Measurements from ENCODE around the gene PPP1R2. TPM values are rescaled to one million over a fixed set of nuclear protein-coding genes. Genes with fewer than 3 reads are reported as not detected.
"Not testable (repeated sequence)": the region's sequence is repeated elsewhere in the genome, so short reads cannot be mapped to it uniquely, and the experiment has no call there.

Gene PPP1R2
- 53.6 TPM for total RNA-seq
- long read RNA-seq, transcript PPP1R2-206 (6 exons, 3,450 nt), result major isoform, 154 of 171 reads
- long read RNA-seq, partial matches to known transcripts, result 1 of 171 reads
- long read RNA-seq, other reads (novel, unspliced or antisense), result 15 of 171 reads

GRCh38 chr3:195542698-195543499, at the start of gene PPP1R2:
Gene PPP1R2, minus strand, starts transcription at chr3:195543325. Its CDS starts 300 bp downstream, at chr3:195543025.
- intact Hi-C loops (cut with DNase I), result no loop called here
- peak; percentile 96 for DNase-seq (ENCODE audit: low spot score)

GRCh38 chr3:195591852-195592251, 48.7 kb upstream of the PPP1R2 start:
- intact Hi-C loops (cut with DNase I), result no loop called here
- DNase-seq (ENCODE audit: low spot score), result no peak

GRCh38 chr3:195591220-195591619, 48.1 kb upstream of the PPP1R2 start:
- DNase-seq (ENCODE audit: low spot score), result no peak
- intact Hi-C loops (cut with DNase I), result no loop called here

- DNase-seq (ENCODE audit: low spot score); intact Hi-C loops (cut with DNase I): not testable (repeated sequence)
Observed at GRCh38 chr3:195590381-195590780, 47.3 kb upstream of the PPP1R2 start.

GRCh38 chr3:195589796-195590195, 46.7 kb upstream of the PPP1R2 start:
- DNase-seq (ENCODE audit: low spot score); intact Hi-C loops (cut with DNase I): not testable (repeated sequence)

- DNase-seq (ENCODE audit: low spot score), result no peak
- intact Hi-C loops (cut with DNase I), result no loop called here
Observed at GRCh38 chr3:195587824-195588223, 44.7 kb upstream of the PPP1R2 start.

GRCh38 chr3:195587406-195587805, 44.3 kb upstream of the PPP1R2 start:
- DNase-seq (ENCODE audit: low spot score), result no peak
- intact Hi-C loops (cut with DNase I), result no loop called here

- intact Hi-C loops (cut with DNase I), result no loop called here
- no peak for DNase-seq (ENCODE audit: low spot score)
Observed at GRCh38 chr3:195584543-195584870, 41.4 kb upstream of the PPP1R2 start.

GRCh38 chr3:195583831-195584542, 40.9 kb upstream of the PPP1R2 start, which contains the start of gene APOD:
Gene APOD, minus strand, starts transcription at chr3:195583940. Its CDS starts 4,479 bp downstream, at chr3:195579461.
- peak; percentile 82 for DNase-seq (ENCODE audit: low spot score)
- intact Hi-C loops (cut with DNase I), result no loop called here

- DNase-seq (ENCODE audit: low spot score), result no peak
- intact Hi-C loops (cut with DNase I), result no loop called here
Observed at GRCh38 chr3:195582947-195583346, 39.8 kb upstream of the PPP1R2 start.

GRCh38 chr3:195580744-195581443, 37.8 kb upstream of the PPP1R2 start:
- DNase-seq (ENCODE audit: low spot score), result no peak
- intact Hi-C loops (cut with DNase I), result no loop called here

- DNase-seq (ENCODE audit: low spot score), result no peak
- intact Hi-C loops (cut with DNase I), result no loop called here
Observed at GRCh38 chr3:195579281-195579680, 36.2 kb upstream of the PPP1R2 start.

- intact Hi-C loops (cut with DNase I), result no loop called here
- DNase-seq (ENCODE audit: low spot score), result no peak
Observed at GRCh38 chr3:195578565-195578964, 35.4 kb upstream of the PPP1R2 start.

GRCh38 chr3:195577645-195578177, 34.6 kb upstream of the PPP1R2 start:
- intact Hi-C loops (cut with DNase I), result no loop called here
- no peak for DNase-seq (ENCODE audit: low spot score)

- intact Hi-C loops (cut with DNase I), result no loop called here
- no peak for DNase-seq (ENCODE audit: low spot score)
Observed at GRCh38 chr3:195574497-195575304, 31.6 kb upstream of the PPP1R2 start.

GRCh38 chr3:195573611-195574496, 30.7 kb upstream of the PPP1R2 start:
- intact Hi-C loops (cut with DNase I), result no loop called here
- DNase-seq (ENCODE audit: low spot score), result no peak

GRCh38 chr3:195571361-195571760, 28.2 kb upstream of the PPP1R2 start:
- intact Hi-C loops (cut with DNase I), result no loop called here
- no peak for DNase-seq (ENCODE audit: low spot score)

- no peak for DNase-seq (ENCODE audit: low spot score)
- intact Hi-C loops (cut with DNase I), result no loop called here
Observed at GRCh38 chr3:195570912-195571311, 27.8 kb upstream of the PPP1R2 start.
